H9 (cell line): ENCODE results near the gene FGF11. TPM values are rescaled to one million over a fixed set of nuclear protein-coding genes. Genes with fewer than 3 reads are reported as not detected.

Experiments
- DNase-seq: peaks from one replicate; pipeline ENCODE4 v3.0.0-alpha.2; 2017
- H2AFZ ChIP-seq: one replicate; pipeline ENCODE4 v1.6.1; 2013; ENCODE audit warnings: mild to moderate bottlenecking, low read length, control low read depth, moderate library complexity
- H2AK5ac ChIP-seq: 2 replicates; pipeline ENCODE4 v1.6.1; 2013; ENCODE audit warnings: low read length, control low read depth, mixed read lengths; ENCODE audit not compliant: insufficient read length
- H2BK120ac ChIP-seq: one replicate; pipeline ENCODE4 v1.6.1; 2013; ENCODE audit warnings: low read depth, mild to moderate bottlenecking, low read length, control low read depth, inconsistent platforms; ENCODE audit not compliant: poor library complexity, severe bottlenecking
- H2BK12ac ChIP-seq: 2 replicates; pipeline ENCODE4 v1.6.1; 2013; ENCODE audit warnings: low read length, control low read depth, mixed read lengths, low read depth; ENCODE audit not compliant: insufficient read length
- H2BK15ac ChIP-seq: 2 replicates; pipeline ENCODE4 v1.6.1; 2013; ENCODE audit warnings: low read depth, low read length, control low read depth
- H2BK20ac ChIP-seq: one replicate; pipeline ENCODE4 v1.6.1; 2013; ENCODE audit warnings: low read depth, mild to moderate bottlenecking, low read length, control low read depth, inconsistent platforms; ENCODE audit not compliant: poor library complexity, severe bottlenecking
- H2BK5ac ChIP-seq: 2 replicates; pipeline ENCODE4 v1.6.1; 2013; ENCODE audit warnings: low read length, control low read depth, mixed read lengths; ENCODE audit not compliant: insufficient read length
- H3K14ac ChIP-seq: 2 replicates; pipeline ENCODE4 v1.6.1; 2013; ENCODE audit warnings: low read length, control low read depth; ENCODE audit not compliant: insufficient read depth
- H3K18ac ChIP-seq: 2 replicates; pipeline ENCODE4 v1.6.1; 2013; ENCODE audit warnings: low read depth, mild to moderate bottlenecking, mixed read lengths, low read length, control low read depth; ENCODE audit not compliant: insufficient read length
- H3K23ac ChIP-seq: 2 replicates; pipeline ENCODE4 v1.6.1; 2013; ENCODE audit warnings: low read length, control low read depth, mixed read lengths, low read depth; ENCODE audit not compliant: insufficient read length
- H3K23me2 ChIP-seq: 2 replicates; pipeline ENCODE4 v1.6.1; 2013; ENCODE audit warnings: low read depth, mild to moderate bottlenecking, mixed read lengths, low read length, control low read depth; ENCODE audit not compliant: insufficient read length, poor library complexity, severe bottlenecking
- H3K27ac ChIP-seq: 2 replicates; pipeline ENCODE4 v1.5.1; 2013; ENCODE audit warnings: low read length, control low read depth, mixed read lengths, low read depth; ENCODE audit not compliant: insufficient read length
- H3K27me3 ChIP-seq: 2 replicates; pipeline ENCODE4 v1.6.1; 2013; ENCODE audit warnings: low read length, control low read depth, inconsistent platforms; ENCODE audit not compliant: insufficient read depth
- H3K4ac ChIP-seq: 2 replicates; pipeline ENCODE4 v1.6.1; 2013; ENCODE audit warnings: low read depth, mild to moderate bottlenecking, control low read depth, inconsistent platforms, low read length, moderate library complexity
- H3K4me1 ChIP-seq: 2 replicates; pipeline ENCODE4 v1.6.1; 2013; ENCODE audit warnings: low read length, control low read depth, inconsistent platforms; ENCODE audit not compliant: insufficient read depth
- H3K4me2 ChIP-seq: 2 replicates; pipeline ENCODE4 v1.6.1; 2013; ENCODE audit warnings: low read length, control low read depth, mixed read lengths; ENCODE audit not compliant: insufficient read length, insufficient read depth
- H3K56ac ChIP-seq: 2 replicates; pipeline ENCODE4 v1.6.1; 2013; ENCODE audit warnings: low read depth, mild to moderate bottlenecking, mixed read lengths, low read length, control low read depth; ENCODE audit not compliant: insufficient read length
- H3K79me1 ChIP-seq: 2 replicates; pipeline ENCODE4 v1.6.1; 2013; ENCODE audit warnings: low read depth, mild to moderate bottlenecking, moderate library complexity, low read length, control low read depth, inconsistent platforms; ENCODE audit not compliant: insufficient read depth, poor library complexity, severe bottlenecking
- H3K79me2 ChIP-seq: 2 replicates; pipeline ENCODE4 v1.6.1; 2013; ENCODE audit warnings: low read length, control low read depth, inconsistent platforms; ENCODE audit not compliant: insufficient read depth
- H3K9ac ChIP-seq: 2 replicates; pipeline ENCODE4 v1.6.1; 2013; ENCODE audit warnings: low read length, control low read depth, mixed read lengths; ENCODE audit not compliant: insufficient read length; ENCODE audit errors: extremely low read depth
- H3K9me3 ChIP-seq: one replicate; pipeline ENCODE4 v1.6.1; 2013; ENCODE audit warnings: low read depth, low read length, inconsistent platforms; ENCODE audit not compliant: control insufficient read depth
- H3T11ph ChIP-seq: one replicate; pipeline ENCODE4 v1.6.1; 2013; ENCODE audit warnings: mild to moderate bottlenecking, low read length, control low read depth, inconsistent platforms
- H4K20me1 ChIP-seq: one replicate; pipeline ENCODE4 v1.6.1; 2013; ENCODE audit not compliant: control insufficient read depth, insufficient read length, insufficient read depth
- H4K5ac ChIP-seq: 2 replicates; pipeline ENCODE4 v1.6.1; 2013; ENCODE audit warnings: low read depth, mild to moderate bottlenecking, mixed read lengths, low read length, control low read depth; ENCODE audit not compliant: insufficient read length
- H4K8ac ChIP-seq: replicated peaks from 2 replicates; pipeline ENCODE4 v1.6.1; 2013; ENCODE audit warnings: low read length, control low read depth, mixed read lengths, low read depth; ENCODE audit not compliant: insufficient read length
- H4K91ac ChIP-seq: 2 replicates; pipeline ENCODE4 v1.6.1; 2013; ENCODE audit warnings: low read depth, mild to moderate bottlenecking, moderate library complexity, mixed read lengths, low read length, control low read depth; ENCODE audit not compliant: insufficient read length
- H3K27ac Mint-ChIP-seq, 3 experiments: 2 replicates in 2 of 3; 3 replicates in 1 of 3; pipeline ENCODE4 v1.8.0; 2020 to 2021; ENCODE audit warnings: mixed read lengths in 3 of 3, mild to moderate bottlenecking in 1 of 3, moderate library complexity in 1 of 3
- H3K27me3 Mint-ChIP-seq: 2 replicates; pipeline ENCODE4 v1.8.0; 2021; ENCODE audit warnings: low read depth, mild to moderate bottlenecking, moderate library complexity, mixed read lengths
- H3K36me3 Mint-ChIP-seq, 3 experiments: 2 replicates in 2 of 3; 3 replicates in 1 of 3; pipeline ENCODE4 v1.8.0; 2020 to 2021; ENCODE audit warnings: low read depth in 3 of 3, mixed read lengths in 3 of 3; ENCODE audit not compliant: insufficient read depth in 1 of 3
- H3K4me1 Mint-ChIP-seq, 2 experiments: 2 replicates each; pipeline ENCODE4 v1.8.0; 2020; ENCODE audit warnings: mixed read lengths in 2 of 2
- H3K4me3 Mint-ChIP-seq, 2 experiments: 2 replicates in 1 of 2; 3 replicates in 1 of 2; pipeline ENCODE4 v1.8.0; 2020 to 2021; ENCODE audit warnings: mild to moderate bottlenecking in 2 of 2, mixed read lengths in 2 of 2, moderate library complexity in 1 of 2
- H3K9me3 Mint-ChIP-seq, 2 experiments: 2 replicates in 1 of 2; 3 replicates in 1 of 2; pipeline ENCODE4 v1.8.0; 2020; ENCODE audit warnings: mild to moderate bottlenecking in 2 of 2, mixed read lengths in 2 of 2, moderate library complexity in 1 of 2
- WGBS: extraction: QIAGEN DNeasy Blood & Tissue Kit; methylation state at CpG from one replicate; pipeline ENCODE4 v1.1.7; 2013; ENCODE audit warnings: missing lambda C conversion rate, low lambda C conversion rate, mixed read lengths; ENCODE audit not compliant: insufficient read length; ENCODE audit errors: extremely low coverage; 5-methylcytosine and 5-hydroxymethylcytosine counted together
- total RNA-seq: library from RNA; stranded (reverse); gene quantifications from 2 replicates; pipeline ENCODE4 v1.2.1, GENCODE V29; 2021
- TF ChIP-seq, protein P1 (sequence below): fragments of 200-600 bp; sonication (generic); conservative IDR thresholded peaks from 3 replicates; pipeline ENCODE4 v1.8.0; 2021; ENCODE audit warnings: antibody characterized with exemption, mild to moderate bottlenecking

FGF11 gene
- total RNA-seq, 1 experiment from 2014 or later, result 15.2 TPM

DNA sequence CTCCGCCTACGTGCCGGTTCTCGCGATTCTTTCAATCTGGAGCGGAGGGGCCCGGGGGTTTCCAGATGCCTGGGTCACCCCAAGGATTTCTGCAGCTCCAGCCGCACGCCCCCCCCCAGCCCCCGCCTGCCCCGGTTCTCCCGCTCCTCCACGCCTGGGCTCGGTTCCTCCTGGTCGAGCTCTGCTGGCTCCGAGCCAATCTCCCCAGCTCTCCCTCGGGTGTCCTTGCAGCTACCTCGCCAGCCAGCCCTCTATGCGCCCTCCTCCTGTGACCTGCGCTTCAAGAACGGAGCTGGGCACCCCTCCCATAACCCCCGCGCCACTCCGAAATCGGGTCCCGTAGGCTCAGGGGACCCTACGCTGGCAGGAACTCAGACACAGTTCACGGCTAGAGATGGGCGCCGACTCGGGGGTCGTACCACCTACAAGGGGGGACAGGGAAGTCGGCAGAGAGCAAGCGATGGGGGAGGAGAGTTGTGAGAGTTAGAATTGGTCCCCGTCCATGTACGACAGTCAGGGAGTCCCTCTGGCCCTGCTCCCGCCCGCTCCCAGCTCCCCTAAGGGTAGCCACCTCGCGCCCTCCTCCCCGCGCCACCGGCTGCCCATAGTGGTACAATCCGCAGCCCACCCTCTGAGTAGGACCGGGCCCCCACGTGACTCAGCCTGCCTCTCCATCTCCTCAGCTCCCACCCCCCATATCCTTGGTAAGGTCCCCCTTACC, 961 bp downstream of the FGF11 start:
- no peaks in the 10 kb centered on the region; the same call in 1 of the 2 replicates for H3K4me1 ChIP-seq
- peak overlapping the region; percentile 97 to 99 (median 99) for H3K27ac Mint-ChIP-seq
- no peak overlapping the region for H2BK12ac ChIP-seq
- H3K27me3 ChIP-seq, result peaks cover 7% of the 10 kb centered on the region
- peak overlapping the region; percentile 53 for H4K5ac ChIP-seq
- no peak overlapping the region for H2BK20ac ChIP-seq
- no peaks in the 10 kb centered on the region for H3K79me1 ChIP-seq
- no CpG with 5 or more reads among the region's 46 CpGs for WGBS
- H2AFZ ChIP-seq, result no peak overlapping the region
- H3K9me3 Mint-ChIP-seq, result no peaks in the 10 kb centered on the region; a peak in 1 of 5 replicates
- H3K4me3 Mint-ChIP-seq, result peak overlapping the region; percentile 93 to 98
- peak overlapping the region; percentile 1 for H3K27ac ChIP-seq
- no peak overlapping the region for H3K4ac ChIP-seq
- peak overlapping the region; percentile 97 for H3K14ac ChIP-seq
- H3K36me3 Mint-ChIP-seq, result peaks cover 0 to 13% (median 2%) of the 10 kb centered on the region in 3 experiments; a peak in 3 of 7 replicates
- no peak overlapping the region for H3K56ac ChIP-seq
- DNase-seq, result peak; percentile 85
- no peak overlapping the region for H2AK5ac ChIP-seq
- peak overlapping the region; percentile 60 for H3K4me2 ChIP-seq
- H3K27me3 Mint-ChIP-seq, result peaks cover 32% of the 10 kb centered on the region
- no peaks in the 10 kb centered on the region for H3K9me3 ChIP-seq
- H3K23ac ChIP-seq, result no peak overlapping the region
- H3K18ac ChIP-seq, result peak overlapping the region; percentile 98
- no peak overlapping the region for H3T11ph ChIP-seq
- H2BK5ac ChIP-seq, result no peak overlapping the region
- H2BK120ac ChIP-seq, result no peak overlapping the region
- peaks cover 36% of the 10 kb centered on the region for H3K23me2 ChIP-seq
- H3K9ac ChIP-seq, result peak overlapping the region; percentile 73
- H2BK15ac ChIP-seq, result no peak overlapping the region
- no peak overlapping the region for H4K91ac ChIP-seq
- TF ChIP-seq, protein P1, sequence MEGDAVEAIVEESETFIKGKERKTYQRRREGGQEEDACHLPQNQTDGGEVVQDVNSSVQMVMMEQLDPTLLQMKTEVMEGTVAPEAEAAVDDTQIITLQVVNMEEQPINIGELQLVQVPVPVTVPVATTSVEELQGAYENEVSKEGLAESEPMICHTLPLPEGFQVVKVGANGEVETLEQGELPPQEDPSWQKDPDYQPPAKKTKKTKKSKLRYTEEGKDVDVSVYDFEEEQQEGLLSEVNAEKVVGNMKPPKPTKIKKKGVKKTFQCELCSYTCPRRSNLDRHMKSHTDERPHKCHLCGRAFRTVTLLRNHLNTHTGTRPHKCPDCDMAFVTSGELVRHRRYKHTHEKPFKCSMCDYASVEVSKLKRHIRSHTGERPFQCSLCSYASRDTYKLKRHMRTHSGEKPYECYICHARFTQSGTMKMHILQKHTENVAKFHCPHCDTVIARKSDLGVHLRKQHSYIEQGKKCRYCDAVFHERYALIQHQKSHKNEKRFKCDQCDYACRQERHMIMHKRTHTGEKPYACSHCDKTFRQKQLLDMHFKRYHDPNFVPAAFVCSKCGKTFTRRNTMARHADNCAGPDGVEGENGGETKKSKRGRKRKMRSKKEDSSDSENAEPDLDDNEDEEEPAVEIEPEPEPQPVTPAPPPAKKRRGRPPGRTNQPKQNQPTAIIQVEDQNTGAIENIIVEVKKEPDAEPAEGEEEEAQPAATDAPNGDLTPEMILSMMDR, result no peak
- H4K20me1 ChIP-seq, result no peaks in the 10 kb centered on the region
- H3K79me2 ChIP-seq, result no peaks in the 10 kb centered on the region
- H4K8ac ChIP-seq, result no peak overlapping the region
- peaks cover 36 to 44% of the 10 kb centered on the region in 2 experiments for H3K4me1 Mint-ChIP-seq
